Large intestine (tissue), 3 donors: Measurements from ENCODE around the gene TMEM59. TPM values are rescaled to one million over a fixed set of nuclear protein-coding genes. Genes with fewer than 3 reads are reported as not detected.

Experiments
- DNase-seq, 2 donors: peaks; one replicate each; pipeline versions ENCODE4 v3.0.0 to v3.0.0-alpha.2; 2013
- H3K27ac ChIP-seq: one replicate; pipeline ENCODE4 v1.5.1; 2013; ENCODE audit warnings: low read length
- H3K27me3 ChIP-seq: 2 replicates; pipeline ENCODE4 v1.6.1; 2013; ENCODE audit warnings: low read length; ENCODE audit not compliant: control insufficient read depth, insufficient read depth
- H3K36me3 ChIP-seq: 2 replicates; pipeline ENCODE4 v1.6.1; 2013; ENCODE audit warnings: low read length; ENCODE audit not compliant: control insufficient read depth, insufficient read depth
- H3K4me1 ChIP-seq: one replicate; pipeline ENCODE4 v1.6.1; 2013; ENCODE audit warnings: low read length; ENCODE audit not compliant: control insufficient read depth, insufficient read depth
- H3K4me3 ChIP-seq: one replicate; pipeline ENCODE4 v1.5.1; 2013; ENCODE audit warnings: low read length
- H3K9me3 ChIP-seq: one replicate; pipeline ENCODE4 v1.6.1; 2013; ENCODE audit warnings: mild to moderate bottlenecking, low read depth, low read length, moderate library complexity; ENCODE audit not compliant: control insufficient read depth
- WGBS: methylation state at CpG from one replicate; pipeline ENCODE4 v1.1.5; 2013; ENCODE audit warnings: low lambda C conversion rate; ENCODE audit not compliant: insufficient coverage; 5-methylcytosine and 5-hydroxymethylcytosine counted together
- polyA plus RNA-seq: library from polyadenylated mRNA; unstranded; fragments of 120-200 nt; gene quantifications from one replicate; pipeline ENCODE4 v1.2.1, GENCODE V29; 2013

The TMEM59 gene
- polyA plus RNA-seq, 1 donor, result 373 TPM

DNA sequence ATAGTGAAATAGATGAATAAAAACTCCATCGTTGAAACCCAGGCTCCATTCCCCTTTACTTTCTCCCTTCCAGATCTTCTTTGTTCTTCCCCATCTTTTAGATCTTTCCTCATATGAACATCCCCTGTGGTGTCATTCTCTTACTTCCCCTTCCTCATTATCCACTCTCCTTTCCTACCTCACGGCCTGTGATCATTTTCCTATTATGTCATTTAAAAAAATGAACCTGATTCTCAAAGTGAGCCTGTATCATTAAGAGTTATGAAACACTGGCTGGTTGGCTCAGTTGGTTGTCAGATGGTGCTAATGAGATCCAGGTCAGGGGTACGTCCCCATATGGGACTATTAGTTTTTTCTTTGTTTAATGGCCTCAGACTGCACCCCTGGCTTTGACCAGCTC, 38.7 kb upstream of the TMEM59 start:
- H3K27me3 ChIP-seq, result no peaks in the 10 kb centered on the region
- peaks cover 27% of the 10 kb centered on the region for H3K4me1 ChIP-seq
- no peak overlapping the region for H3K4me3 ChIP-seq
- H3K27ac ChIP-seq, result no peak overlapping the region
- peaks cover 3% of the 10 kb centered on the region for H3K36me3 ChIP-seq
- DNase-seq, result no peak
- H3K9me3 ChIP-seq, result no peaks in the 10 kb centered on the region
- 100% methylated on average over 2 of the region's 3 CpGs for WGBS

DNA sequence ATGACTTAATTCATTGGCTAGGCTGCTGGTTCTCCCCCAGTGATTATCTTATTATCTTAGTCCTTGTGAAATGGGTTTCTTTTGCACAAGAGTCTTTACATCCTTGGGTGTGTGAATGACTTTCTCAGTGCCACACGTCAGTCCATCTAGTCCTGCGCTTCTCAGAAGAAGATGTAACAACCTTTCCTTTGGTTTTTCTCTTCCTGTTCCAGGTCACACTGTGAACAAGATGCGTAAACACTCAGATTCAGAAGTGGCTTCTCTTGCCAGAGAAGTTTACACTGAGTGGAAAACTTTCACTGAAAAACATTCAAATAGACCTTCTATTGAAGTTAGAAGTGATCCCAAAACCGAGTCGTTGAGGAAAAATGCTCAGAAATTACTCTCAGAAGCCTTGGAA, 35.4 kb upstream of the TMEM59 start:
- Histone ChIP-seq H3K36me3 (no peaks in the 10 kb centered on the region), H3K27ac (no peak overlapping the region), H3K27me3 (no peaks in the 10 kb centered on the region), H3K4me3 (no peak overlapping the region), H3K4me1 (no peaks in the 10 kb centered on the region), H3K9me3 (no peaks in the 10 kb centered on the region)
- DNase-seq, result no peak
- no CpG with 5 or more reads among the region's 5 CpGs for WGBS

DNA sequence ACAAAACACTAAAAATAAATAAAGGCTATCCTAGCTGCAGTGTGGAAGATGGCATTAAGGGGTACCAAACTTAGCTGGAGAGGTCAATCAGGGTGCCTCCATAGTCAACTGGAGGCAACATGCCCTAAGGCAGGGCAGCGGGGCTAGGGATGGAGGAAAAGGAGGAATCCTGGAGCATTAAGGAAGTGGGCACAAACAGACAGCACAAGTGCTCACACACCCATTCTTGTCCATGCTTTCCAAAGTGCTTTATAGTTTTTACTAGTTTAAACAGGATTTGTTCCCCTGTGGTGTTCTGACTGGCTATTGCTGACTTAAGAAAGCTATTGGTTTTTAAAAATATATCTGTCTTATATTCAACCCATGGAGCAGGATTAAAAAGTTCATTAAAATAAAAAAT, 33.8 kb upstream of the TMEM59 start:
- WGBS, result no CpG with 5 or more reads among the region's 1 CpG
- Histone ChIP-seq H3K36me3 (no peaks in the 10 kb centered on the region), H3K9me3 (no peaks in the 10 kb centered on the region), H3K4me3 (no peak overlapping the region), H3K4me1 (no peaks in the 10 kb centered on the region), H3K27me3 (no peaks in the 10 kb centered on the region), H3K27ac (no peak overlapping the region)
- no peak for DNase-seq

DNA sequence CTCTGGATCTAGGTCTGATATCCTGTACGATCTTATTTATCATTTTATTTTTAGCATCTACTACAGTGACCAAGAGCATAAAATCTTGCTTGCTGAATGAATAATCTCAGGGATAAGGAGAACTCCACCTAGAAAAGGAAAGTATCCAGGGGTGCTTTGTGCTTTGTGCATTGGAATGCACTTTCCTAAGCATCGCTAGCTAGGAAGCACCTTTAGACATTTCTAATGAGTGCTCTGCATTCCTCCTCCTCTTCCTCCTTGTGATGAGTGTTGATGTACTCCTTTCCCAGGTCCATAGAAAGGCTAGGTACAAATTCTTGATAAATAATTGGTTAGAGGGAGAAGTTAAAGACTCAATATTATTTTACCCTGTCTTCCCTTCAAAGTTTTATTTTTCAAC, 31.8 kb upstream of the TMEM59 start:
- Histone ChIP-seq H3K4me3 (no peak overlapping the region), H3K36me3 (no peaks in the 10 kb centered on the region), H3K27me3 (no peaks in the 10 kb centered on the region), H3K4me1 (peaks cover 3% of the 10 kb centered on the region), H3K27ac (no peak overlapping the region), H3K9me3 (no peaks in the 10 kb centered on the region)
- 100% methylated on average over 1 of the region's 2 CpGs for WGBS
- DNase-seq, result no peak

DNA sequence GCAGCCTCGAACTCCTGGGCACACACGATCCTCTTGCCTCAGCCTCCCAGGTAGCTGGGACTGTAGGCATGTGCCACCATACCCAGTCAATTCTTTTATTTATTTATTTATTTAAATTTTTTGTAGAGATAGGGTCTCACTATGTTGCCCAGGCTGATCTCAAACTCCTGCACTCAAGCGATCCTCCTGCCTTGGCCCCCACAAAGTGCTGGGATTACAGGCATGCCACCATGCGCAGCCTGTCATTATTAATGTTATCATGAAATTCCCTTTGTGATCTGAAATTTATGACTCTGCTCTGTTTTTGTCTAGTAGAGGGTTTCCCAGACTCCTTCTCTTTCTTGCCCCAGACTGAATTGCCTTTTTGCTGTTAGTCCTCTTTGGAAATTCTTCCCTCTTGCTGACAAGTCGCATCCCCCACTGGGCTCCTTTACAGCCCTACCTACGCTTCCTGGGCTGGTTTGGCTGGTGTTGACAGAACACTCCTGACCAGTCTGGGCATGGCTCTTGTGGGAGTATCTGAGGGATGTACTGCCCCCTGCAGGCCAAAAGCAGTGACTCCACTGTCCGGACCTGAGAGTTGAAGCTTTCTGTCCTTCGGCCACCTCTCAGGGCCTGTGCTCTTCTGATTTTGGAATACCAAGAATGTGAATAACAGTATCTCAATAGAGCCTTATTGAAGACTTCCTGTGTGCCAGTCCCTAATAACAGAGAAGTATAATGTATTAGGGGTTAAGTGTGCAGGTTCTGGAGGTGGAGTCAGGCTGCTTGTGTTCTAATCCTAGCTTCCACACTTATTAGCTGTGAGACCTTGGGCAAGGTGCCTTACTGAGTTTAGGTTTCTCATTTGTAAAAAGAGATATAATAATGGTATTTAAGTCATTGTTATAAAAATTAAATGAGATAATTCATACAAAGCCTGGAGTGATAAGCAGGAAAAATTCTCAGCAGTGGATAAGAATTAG, 28.6 kb upstream of the TMEM59 start:
- Histone ChIP-seq H3K9me3 (no peaks in the 10 kb centered on the region), H3K36me3 (no peaks in the 10 kb centered on the region), H3K27ac (no peak overlapping the region), H3K4me1 (peaks cover 3% of the 10 kb centered on the region), H3K4me3 (no peak overlapping the region), H3K27me3 (no peaks in the 10 kb centered on the region)
- peak; percentile 73 for DNase-seq
- WGBS, result no CpG with 5 or more reads among the region's 8 CpGs

DNA sequence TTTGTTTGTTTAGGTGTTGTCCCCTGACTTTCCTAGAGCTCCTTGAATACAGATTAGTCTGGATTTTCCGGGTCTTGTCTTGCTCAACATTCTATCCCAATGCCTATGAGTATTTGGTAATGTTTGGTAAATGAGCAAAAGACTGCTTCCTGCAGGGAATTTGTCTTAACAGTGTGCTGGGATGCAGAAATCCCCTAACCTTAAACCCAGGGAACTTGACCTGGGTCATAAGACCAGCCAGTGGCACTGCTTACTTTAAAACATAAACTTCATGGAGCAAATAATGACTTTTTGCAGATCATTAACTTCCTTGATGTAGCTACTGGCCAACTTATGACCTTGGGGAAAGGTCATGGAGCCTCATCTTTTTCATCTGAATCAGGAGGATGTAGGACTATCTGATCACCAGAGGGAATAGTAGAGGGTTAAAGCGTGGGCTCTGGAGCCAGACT, 27.6 kb upstream of the TMEM59 start:
- Histone ChIP-seq H3K4me1 (peaks cover 3% of the 10 kb centered on the region), H3K9me3 (no peaks in the 10 kb centered on the region), H3K27me3 (no peaks in the 10 kb centered on the region), H3K36me3 (no peaks in the 10 kb centered on the region), H3K27ac (no peak overlapping the region), H3K4me3 (no peak overlapping the region)
- peak in 1 of 2 donors; percentile 29 for DNase-seq
- no CpG with 5 or more reads among the region's 2 CpGs for WGBS

DNA sequence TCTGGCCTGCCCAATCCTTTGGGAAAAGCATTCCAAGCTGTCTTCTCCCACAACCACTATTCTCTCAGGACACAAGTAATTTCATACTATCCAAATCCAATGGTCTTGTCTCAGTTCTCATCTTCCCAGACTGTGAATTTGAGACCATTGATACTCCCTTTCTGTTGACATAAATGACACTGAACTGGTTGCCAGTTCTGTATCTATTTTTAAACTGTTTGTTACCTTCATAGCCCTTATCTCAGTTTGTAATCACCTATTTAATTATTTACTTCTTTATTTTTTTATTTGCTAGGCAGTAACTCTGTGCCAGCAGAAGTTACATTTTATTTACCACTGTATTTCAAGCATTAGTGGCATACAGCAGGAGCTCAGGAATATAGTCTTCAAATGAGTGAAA, 24.4 kb upstream of the TMEM59 start:
- DNase-seq, result no peak
- Histone ChIP-seq H3K4me1 (peaks cover 14% of the 10 kb centered on the region), H3K36me3 (peaks cover 3% of the 10 kb centered on the region), H3K27me3 (no peaks in the 10 kb centered on the region), H3K27ac (no peak overlapping the region), H3K9me3 (no peaks in the 10 kb centered on the region), H3K4me3 (no peak overlapping the region)

DNA sequence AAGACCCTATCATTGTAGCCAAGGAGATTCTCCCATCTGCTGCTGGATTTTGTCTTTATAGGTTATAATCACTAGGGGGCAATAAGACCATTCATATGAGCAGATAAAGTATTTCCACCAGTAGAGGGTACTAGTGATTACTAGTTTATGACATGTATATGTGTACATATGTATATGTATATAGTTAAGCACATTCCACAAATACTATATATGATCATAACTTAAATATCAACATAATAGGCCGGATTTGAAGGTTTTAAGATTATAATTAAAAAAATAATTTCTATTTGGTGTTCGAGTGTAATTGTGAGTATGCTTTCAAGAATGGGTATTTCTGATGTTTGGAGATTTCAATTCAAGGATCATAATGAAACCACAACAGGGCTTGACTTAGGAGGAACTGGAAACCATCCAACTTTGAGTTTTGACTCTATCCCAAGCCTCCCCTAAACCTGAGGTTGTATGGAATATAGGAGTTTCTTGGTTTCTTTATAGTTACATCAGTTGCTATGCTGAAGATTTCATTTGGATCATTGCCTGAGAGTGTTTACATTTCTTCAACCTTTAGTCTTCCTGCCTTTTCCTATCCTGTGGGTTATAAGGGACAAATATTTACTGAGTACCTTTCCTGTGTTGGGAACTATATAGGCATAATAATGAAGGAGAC, 17.3 kb upstream of the TMEM59 start:
- peak in 1 of 2 donors; percentile 53 for DNase-seq
- WGBS, result no CpG with 5 or more reads among the region's 2 CpGs
- peaks cover 3% of the 10 kb centered on the region for H3K36me3 ChIP-seq
- H3K4me1 ChIP-seq, result peaks cover 15% of the 10 kb centered on the region
- H3K27me3 ChIP-seq, result no peaks in the 10 kb centered on the region
- no peak overlapping the region for H3K27ac ChIP-seq
- no peaks in the 10 kb centered on the region for H3K9me3 ChIP-seq
- no peak overlapping the region for H3K4me3 ChIP-seq

- no peak for DNase-seq
- H3K27me3 ChIP-seq, result no peaks in the 10 kb centered on the region
- peaks cover 15% of the 10 kb centered on the region for H3K4me1 ChIP-seq
- no peaks in the 10 kb centered on the region for H3K9me3 ChIP-seq
- no peak overlapping the region for H3K4me3 ChIP-seq
- H3K36me3 ChIP-seq, result peaks cover 3% of the 10 kb centered on the region
- H3K27ac ChIP-seq, result no peak overlapping the region
- no CpG with 5 or more reads among the region's 1 CpG for WGBS
Measured at GRCh38 chr1:54069791-54070170, 16.8 kb upstream of the TMEM59 start.

GRCh38 chr1:54064299-54064698, 11.3 kb upstream of the TMEM59 start:
- 100% methylated on average over 2 of the region's 5 CpGs for WGBS
- no peak overlapping the region for H3K4me3 ChIP-seq

More at GRCh38 chr1:54064299-54064698, 11.3 kb upstream of the TMEM59 start:
- no peaks in the 10 kb centered on the region for H3K36me3 ChIP-seq
- no peak overlapping the region for H3K27ac ChIP-seq
- H3K4me1 ChIP-seq, result no peaks in the 10 kb centered on the region
- no peaks in the 10 kb centered on the region for H3K27me3 ChIP-seq
- no peak for DNase-seq
- H3K9me3 ChIP-seq, result no peaks in the 10 kb centered on the region
